GM21737 (cell line): ENCODE measurements around the gene VCP.
"Not testable (repeated sequence)": the region's sequence is repeated elsewhere in the genome, so short reads cannot be mapped to it uniquely, and the experiment has no call there.

Source experiments
- ATAC-seq: cut with Tn5 transposase; IDR thresholded peaks from one replicate; pipeline ENCODE4 v1.9.1; 2021; ENCODE audit warnings: mild to moderate bottlenecking, moderate library complexity; ENCODE audit not compliant: unreplicated experiment

VCP gene

DNA sequence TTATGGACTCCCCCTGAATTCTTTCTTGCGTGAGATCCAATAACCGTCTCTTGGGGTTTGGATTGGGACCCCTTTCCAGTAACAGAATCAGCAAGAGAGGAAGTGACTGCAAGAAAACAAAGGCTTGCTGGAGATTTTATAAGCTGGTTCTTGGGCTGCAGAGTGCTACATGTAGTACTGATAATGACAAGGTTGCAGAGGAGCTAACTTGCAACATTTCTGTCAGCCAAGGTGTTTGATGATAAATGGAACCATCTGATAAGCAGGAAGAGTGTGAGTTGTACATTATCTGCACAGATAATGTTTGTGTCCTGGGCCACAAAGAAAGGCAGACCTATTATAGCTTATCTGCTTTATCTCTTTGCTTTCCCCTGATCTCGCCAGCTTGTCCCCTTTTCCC lies 45.8 kb downstream of the VCP start:
- no peak for ATAC-seq

- not testable (repeated sequence) for ATAC-seq
These were observed 49.0 kb downstream of the VCP start for GRCh38 chr9:35023443-35023842.

- no peak for ATAC-seq
These were observed 57.9 kb downstream of the VCP start for GRCh38 chr9:35014517-35014916.

GRCh38 chr9:35010351-35010958 lies 62.0 kb downstream of the VCP start:
- ATAC-seq = no peak
